ENCODE data around the gene MGAT4B.

GRCh38 chr5:179797741-179798140 lies 8.9 kb downstream of the MGAT4B start:
- TF ChIP-seq POLR2A (IDR thresholded peaks at IDR 0.05), result no peak
- no peak for TF ChIP-seq CTCF (IDR thresholded peaks at IDR 0.05)

Data from transverse colon (tissue), 3 donors.